ENCODE data around the gene DNMT3B. TPM values are rescaled to one million over a fixed set of nuclear protein-coding genes. Genes with fewer than 3 reads are reported as not detected.
"Not testable (repeated sequence)": the region's sequence is repeated elsewhere in the genome, so short reads cannot be mapped to it uniquely, and the experiment has no call there.

DNMT3B gene
- 2.4 and 3.0 TPM in 2 replicates for total RNA-seq (2014; rRNA removed; shearing (Covaris generic))

GRCh38 chr20:32761831-32762753 lies at the start of gene DNMT3B:
DNMT3B (plus strand) TSS chr20:32762385; CDS start chr20:32780324, 17,939 bp downstream.
- DNase-seq (ENCODE audit: low spot score), result peak; percentile 81

- DNase-seq (ENCODE audit: low spot score), result no peak
Measured at GRCh38 chr20:32718749-32719348, 43.3 kb upstream of the DNMT3B start.

- no peak for DNase-seq (ENCODE audit: low spot score)
Measured at GRCh38 chr20:32727683-32728082, 34.5 kb upstream of the DNMT3B start.

GRCh38 chr20:32728435-32728834 lies 33.8 kb upstream of the DNMT3B start:
- DNase-seq (ENCODE audit: low spot score), result not testable (repeated sequence)

GRCh38 chr20:32729334-32729733 lies 32.9 kb upstream of the DNMT3B start:
- not testable (repeated sequence) for DNase-seq (ENCODE audit: low spot score)

- DNase-seq (ENCODE audit: low spot score), result no peak
Measured at GRCh38 chr20:32731882-32732266, 30.3 kb upstream of the DNMT3B start.

- DNase-seq (ENCODE audit: low spot score), result no peak
Measured at GRCh38 chr20:32737371-32738223, 24.6 kb upstream of the DNMT3B start.

GRCh38 chr20:32741151-32741550 lies 21.0 kb upstream of the DNMT3B start:
- DNase-seq (ENCODE audit: low spot score), result no peak

GRCh38 chr20:32742322-32743236 lies 19.6 kb upstream of the DNMT3B start:
- peak; percentile 14 for DNase-seq (ENCODE audit: low spot score)

GRCh38 chr20:32743237-32744112 lies 18.7 kb upstream of the DNMT3B start, which contains the start of gene COMMD7:
COMMD7 (minus strand) TSS chr20:32743467; CDS start chr20:32743391, 76 bp downstream.
- DNase-seq (ENCODE audit: low spot score), result peak; percentile 55

GRCh38 chr20:32749914-32750637 lies 12.1 kb upstream of the DNMT3B start:
- DNase-seq (ENCODE audit: low spot score), result no peak

GRCh38 chr20:32751293-32751692 lies 10.9 kb upstream of the DNMT3B start:
- no peak for DNase-seq (ENCODE audit: low spot score)

- DNase-seq (ENCODE audit: low spot score), result no peak
Measured at GRCh38 chr20:32751702-32752457, 10.3 kb upstream of the DNMT3B start.

GRCh38 chr20:32752458-32753250 lies 9.5 kb upstream of the DNMT3B start:
- DNase-seq (ENCODE audit: low spot score), result no peak

GRCh38 chr20:32753731-32754130 lies 8.5 kb upstream of the DNMT3B start:
- DNase-seq (ENCODE audit: low spot score), result no peak

GRCh38 chr20:32756156-32756555 lies 6.0 kb upstream of the DNMT3B start:
- no peak for DNase-seq (ENCODE audit: low spot score)

GRCh38 chr20:32761417-32761830 lies 761 bp upstream of the DNMT3B start:
- peak; percentile 19 for DNase-seq (ENCODE audit: low spot score)
